HG03159 (cell line): Measurements from ENCODE around the gene PRRC2B.
"Not testable (repeated sequence)": the region's sequence is repeated elsewhere in the genome, so short reads cannot be mapped to it uniquely, and the experiment has no call there.

ENCODE experiments used
- ATAC-seq: cut with Tn5 transposase; IDR thresholded peaks from one replicate; pipeline ENCODE4 v1.9.1; 2021; ENCODE audit warnings: mild to moderate bottlenecking, moderate library complexity; ENCODE audit not compliant: unreplicated experiment

PRRC2B gene

DNA sequence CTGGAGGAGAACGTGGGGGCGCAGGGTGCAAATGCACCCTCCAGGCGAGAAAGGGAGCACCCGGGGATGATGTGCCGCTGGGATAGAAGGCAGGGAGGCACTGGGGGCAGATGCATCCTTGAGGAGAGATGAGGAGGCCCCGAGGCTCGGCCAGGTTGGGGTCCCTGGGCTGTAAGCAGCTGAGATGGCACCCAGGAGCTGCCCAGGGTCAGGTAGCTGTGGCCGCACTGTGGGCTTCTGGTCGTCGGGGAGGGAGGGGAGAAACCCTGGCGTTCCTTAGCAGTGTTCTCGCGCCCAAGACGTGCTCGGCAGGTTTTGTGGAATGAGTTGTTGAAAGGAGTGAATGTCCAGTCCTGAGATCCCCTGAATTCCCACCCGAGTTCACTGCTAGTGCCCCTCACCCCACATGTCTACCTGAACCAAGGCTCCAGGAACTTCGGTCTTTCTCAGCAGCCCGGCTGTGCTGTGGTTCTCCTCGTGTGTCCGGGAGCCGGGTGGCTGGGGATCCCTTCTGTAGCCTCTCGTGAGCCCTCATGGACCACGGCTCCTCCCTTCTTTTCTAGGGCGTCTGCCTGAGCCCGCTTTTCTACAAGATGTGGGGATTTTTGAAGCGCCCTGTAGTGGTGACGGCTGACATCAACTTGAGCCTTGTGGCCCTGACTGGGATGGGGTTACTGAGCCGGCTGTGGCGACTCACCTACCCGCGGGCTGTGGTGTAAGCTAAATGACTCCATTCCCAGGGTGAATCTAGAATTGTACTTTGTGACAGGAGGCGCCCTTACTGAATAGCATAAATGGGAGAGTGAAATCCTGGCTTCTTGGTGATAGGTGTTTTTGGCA lies 110.0 kb downstream of the PRRC2B start:
- no peak for ATAC-seq

- no peak for ATAC-seq
Measured at GRCh38 chr9:131505012-131505411, 111.1 kb downstream of the PRRC2B start.

DNA sequence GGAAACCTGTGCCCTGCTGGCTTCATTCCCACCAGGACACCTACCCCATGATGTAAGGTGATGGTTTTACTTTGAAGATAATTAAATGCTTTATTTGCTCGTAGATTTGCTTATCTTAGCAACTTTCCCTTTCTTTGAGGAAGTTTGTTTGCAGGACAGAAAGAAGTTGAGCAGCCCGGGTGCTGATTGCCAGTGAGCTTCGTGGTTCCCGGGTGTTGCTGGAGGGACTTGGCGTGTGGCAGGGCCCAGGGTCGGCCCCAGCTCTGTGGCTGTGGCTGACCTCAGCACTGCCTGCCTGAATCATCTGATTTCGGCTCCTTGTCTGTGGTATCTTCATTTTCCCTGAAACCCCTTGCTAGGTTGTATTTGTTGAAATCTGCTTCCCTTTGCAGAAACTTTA lies 117.5 kb downstream of the PRRC2B start:
- no peak for ATAC-seq

DNA sequence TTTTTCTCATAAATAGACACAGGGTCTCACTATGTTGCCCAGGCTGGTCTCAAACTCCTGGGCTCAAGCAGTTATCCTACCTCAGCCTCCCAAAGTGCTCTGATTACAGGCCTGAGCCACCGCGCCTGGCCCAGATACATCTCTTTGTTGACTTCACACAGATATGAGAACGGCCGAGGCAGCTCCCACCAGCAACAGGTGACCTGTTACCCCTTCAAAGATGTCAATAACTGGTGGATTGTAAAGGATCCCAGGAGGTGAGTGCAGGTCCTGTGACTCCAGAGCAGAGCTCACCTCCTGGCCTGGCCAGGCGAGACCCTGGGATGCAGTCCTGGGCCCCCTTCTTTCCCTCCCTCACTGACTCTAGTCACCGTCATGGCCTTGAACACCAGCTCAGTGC lies 118.0 kb downstream of the PRRC2B start:
- no peak for ATAC-seq

GRCh38 chr9:131513177-131513576 lies 119.3 kb downstream of the PRRC2B start:
- ATAC-seq = no peak

GRCh38 chr9:131515559-131516031 lies 121.7 kb downstream of the PRRC2B start:
- ATAC-seq = not testable (repeated sequence)

DNA sequence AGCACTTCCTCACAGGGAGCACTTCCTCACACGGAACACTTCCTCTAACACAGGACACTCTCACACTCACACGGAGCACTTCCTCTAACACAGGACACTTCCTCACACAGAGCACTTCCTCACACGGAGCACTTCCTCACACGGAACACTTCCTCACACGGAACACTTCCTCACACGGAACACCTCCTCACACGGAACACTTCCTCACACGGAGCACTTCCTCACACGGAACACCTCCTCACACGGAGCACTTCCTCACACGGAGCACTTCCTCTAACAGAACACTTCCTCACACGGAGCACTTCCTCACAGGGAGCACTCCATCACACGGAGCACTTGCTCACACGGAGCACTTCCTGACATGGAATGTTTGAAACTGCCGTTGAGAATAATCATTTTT lies 122.2 kb downstream of the PRRC2B start:
- no peak for ATAC-seq

GRCh38 chr9:131516930-131517329 lies 123.0 kb downstream of the PRRC2B start:
- ATAC-seq = no peak

DNA sequence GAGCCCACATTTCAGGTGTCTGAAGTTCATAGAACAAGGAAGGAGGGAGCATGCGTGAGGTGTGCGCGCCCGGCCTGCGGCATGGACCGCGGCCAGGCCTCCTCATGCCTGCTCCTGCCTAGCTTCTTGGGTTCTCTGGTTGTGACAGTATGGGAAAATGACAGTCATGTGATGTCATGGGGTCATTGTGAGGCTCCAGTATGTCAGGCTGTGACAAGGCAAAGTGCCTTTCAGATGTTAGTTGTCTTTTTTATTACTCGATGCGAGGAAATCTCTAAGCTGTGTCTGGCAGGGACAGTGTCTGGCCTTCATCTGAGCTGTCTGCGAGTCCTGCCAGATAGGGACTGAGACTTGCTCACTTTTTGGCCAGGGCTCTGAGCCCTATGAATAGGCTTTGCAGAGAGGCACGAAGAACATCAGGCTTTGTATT lies 123.9 kb downstream of the PRRC2B start:
- no peak for ATAC-seq

DNA sequence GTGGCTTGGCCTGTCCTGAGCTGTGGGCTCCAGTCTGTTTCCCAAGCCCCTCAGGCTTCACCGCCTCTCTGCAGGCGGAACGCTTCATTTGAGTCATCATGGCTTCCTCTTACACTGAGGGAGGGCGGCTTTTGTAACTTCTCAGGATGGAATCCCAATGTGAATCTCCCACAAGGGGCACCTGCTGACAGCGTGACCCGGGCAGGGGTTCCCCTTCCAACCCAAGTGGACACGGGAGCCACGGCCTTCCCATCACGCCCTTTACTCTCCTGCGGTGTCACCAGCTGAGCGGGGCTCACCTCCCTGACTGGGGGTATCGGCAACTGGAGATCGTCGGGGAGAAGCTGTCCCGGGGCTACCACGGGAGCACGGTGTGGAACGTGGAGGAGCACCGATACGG lies 124.7 kb downstream of the PRRC2B start:
- ATAC-seq = no peak

- ATAC-seq = no peak
Measured at GRCh38 chr9:131520503-131520902, 126.6 kb downstream of the PRRC2B start.

GRCh38 chr9:131521203-131521602 lies 127.3 kb downstream of the PRRC2B start:
- ATAC-seq = no peak

DNA sequence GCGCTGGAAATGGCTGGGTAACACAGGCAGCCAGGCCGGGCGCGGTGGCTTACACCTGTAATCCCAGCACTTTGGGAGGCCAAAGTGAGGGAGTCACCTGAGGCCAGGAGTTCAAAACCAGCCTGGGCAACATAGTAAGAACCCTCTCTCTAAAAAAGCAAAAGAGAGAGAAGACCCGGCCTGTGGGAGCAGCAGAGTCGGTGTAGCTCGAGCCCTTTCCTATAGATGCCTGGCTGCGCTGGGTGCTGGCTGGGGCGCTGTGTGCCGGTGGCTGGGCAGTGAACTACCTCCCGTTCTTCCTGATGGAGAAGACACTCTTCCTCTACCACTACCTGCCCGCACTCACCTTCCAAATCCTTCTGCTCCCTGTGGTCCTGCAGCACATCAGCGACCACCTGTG lies 127.9 kb downstream of the PRRC2B start:
- no peak for ATAC-seq

- ATAC-seq = no peak
Measured at GRCh38 chr9:131522257-131523085, 128.6 kb downstream of the PRRC2B start.

GRCh38 chr9:131523086-131523388 lies 129.2 kb downstream of the PRRC2B start:
- no peak for ATAC-seq

DNA sequence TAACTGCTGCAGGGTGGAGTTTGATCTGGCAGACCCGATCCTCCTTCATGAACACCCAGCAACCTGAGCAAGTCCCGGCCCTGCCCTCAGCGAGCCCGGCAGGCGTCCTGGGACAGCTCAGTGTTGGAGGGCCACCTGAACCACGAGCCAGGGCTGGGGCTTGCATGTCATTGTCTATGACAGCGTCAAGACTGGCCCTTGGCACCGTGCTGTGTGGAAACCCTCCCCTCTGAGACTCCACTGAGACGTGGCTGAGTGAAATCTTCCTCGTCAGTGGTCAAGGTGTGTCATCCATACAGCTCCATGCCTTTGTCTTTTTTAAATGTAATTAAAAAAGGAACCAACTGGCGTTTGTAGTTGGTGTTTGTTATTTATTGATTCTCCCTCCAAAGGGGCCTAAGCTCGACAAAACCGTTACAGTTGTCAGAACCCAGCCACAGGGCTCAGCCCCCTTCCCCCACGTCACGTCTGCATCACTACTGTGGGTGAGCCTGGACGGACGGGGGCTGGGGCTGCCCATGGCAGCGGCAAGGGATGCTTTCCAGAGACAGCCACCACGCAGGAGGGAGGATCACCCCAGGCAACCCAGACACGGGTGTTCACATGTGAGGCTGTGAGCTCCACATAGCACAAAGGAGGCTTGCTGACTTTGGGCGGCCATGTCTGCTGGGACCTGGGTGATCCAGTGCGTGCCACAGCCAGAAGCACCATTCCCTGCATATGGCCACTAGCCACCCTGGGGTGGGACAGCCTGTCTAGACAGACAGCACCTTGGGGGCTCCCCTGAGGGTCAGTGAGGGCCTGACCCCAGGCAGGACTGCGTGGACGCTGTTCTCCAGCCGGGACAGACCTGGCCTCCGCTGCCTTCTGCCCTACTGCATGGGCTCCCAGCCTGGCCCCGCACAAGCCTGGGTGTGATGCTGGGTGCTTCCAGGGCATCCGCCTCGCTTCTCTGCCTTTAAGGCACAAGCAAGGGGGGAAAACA lies 129.9 kb downstream of the PRRC2B start:
- no peak for ATAC-seq

- no peak for ATAC-seq
Measured at GRCh38 chr9:131524665-131525315, 130.9 kb downstream of the PRRC2B start.

- ATAC-seq = no peak
Measured at GRCh38 chr9:131525643-131526565, 132.0 kb downstream of the PRRC2B start.

DNA sequence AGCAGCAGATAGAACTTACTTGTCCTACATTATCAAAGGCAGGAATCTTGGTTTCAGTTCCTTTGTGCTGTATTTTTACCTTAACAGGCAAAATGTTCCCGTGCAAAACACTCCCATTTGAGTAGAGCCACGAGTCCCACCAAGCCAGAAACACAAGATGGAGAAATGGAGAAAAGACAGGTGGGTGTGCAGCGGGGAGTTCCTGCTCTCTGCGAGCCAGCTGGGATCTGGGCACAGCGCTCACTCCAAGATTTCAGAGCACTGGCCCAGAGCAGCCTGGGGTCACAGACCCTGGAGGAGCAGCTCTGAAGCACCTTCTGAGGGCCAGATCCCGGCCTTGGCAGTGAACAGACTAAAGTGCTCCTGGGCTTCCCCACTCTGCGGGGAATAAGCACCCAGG lies 134.3 kb downstream of the PRRC2B start:
- no peak for ATAC-seq
